GM12878 (cell line): Measurements from ENCODE around the gene PTBP3. TPM values are rescaled to one million over a fixed set of nuclear protein-coding genes. Genes with fewer than 3 reads are reported as not detected.

ENCODE experiments used
- ATAC-seq: fragments of 200-7000 bp; cut with Tn5 transposase; 3 replicates; pipeline ENCODE4 v1.9.1; 2020; ENCODE audit warnings: mild to moderate bottlenecking, moderate library complexity
- BruUV-seq: library from RNA; stranded (reverse); fragments of 400-500 nt; replicated peaks from 2 replicates; lab custom pipeline; 2021; lab: Mats Ljungman, UMichigan
- CTCF ChIA-PET: fragments of 300-600 bp; sonication (Branson Sonifier 250); formaldehyde crosslinking; extraction: SDS; loops from one replicate; lab custom pipeline; 2021; ENCODE audit warnings: inconsistent platforms; lab: Yijun Ruan, JAX
- POLR2A ChIA-PET: fragments of 350-600 bp; formaldehyde crosslinking; extraction: SDS; loops from one replicate; lab custom pipeline; 2021; ENCODE audit warnings: inconsistent platforms; lab: Charles Lee
- RAD21 ChIA-PET: fragments of 300-600 bp; sonication (Branson Sonifier 250); formaldehyde crosslinking; loops from one replicate; lab custom pipeline; 2023; ENCODE audit warnings: antibody characterized with exemption; ENCODE audit not compliant: unreplicated experiment; lab: Charles Lee
- SMC1A ChIA-PET: fragments of 300-600 bp; sonication (Branson Sonifier 250); formaldehyde crosslinking; loops from one replicate; lab custom pipeline; 2023; ENCODE audit not compliant: unreplicated experiment, uncharacterized antibody; lab: Charles Lee
- DNase-seq: peaks from one replicate; pipeline ENCODE4 v3.0.0-alpha.2; 2011; ENCODE audit warnings: low read depth, low spot score
- FAIRE-seq: peaks from 3 replicates; lab custom pipeline; 2011; peaks lifted over from hg19 to GRCh38; lab: Jason Lieb, UNC
- H2AFZ ChIP-seq: 2 replicates; pipeline ENCODE4 v1.6.0; 2011; ENCODE audit warnings: low read depth, low read length, control low read depth; ENCODE audit not compliant: control insufficient read depth
- H3K27ac ChIP-seq: 2 replicates; pipeline ENCODE4 v1.5.1; 2011; ENCODE audit warnings: control low read depth; ENCODE audit not compliant: control insufficient read depth, insufficient read depth
- H3K27me3 ChIP-seq, 2 experiments: replicated peaks in 1 of 2; 2 replicates each; pipeline versions ENCODE4 v1.6.0 to v1.6.1; 2011; ENCODE audit warnings: low read length in 1 of 2; ENCODE audit not compliant: control insufficient read depth in 2 of 2, insufficient read depth in 2 of 2
- H3K36me3 ChIP-seq, 2 experiments: 2 replicates each; pipeline ENCODE4 v1.5.1; 2011; ENCODE audit warnings: low read length in 1 of 2; ENCODE audit not compliant: control insufficient read depth in 2 of 2, insufficient read depth in 2 of 2
- H3K4me1 ChIP-seq: 2 replicates; pipeline ENCODE4 v1.6.1; 2011; ENCODE audit warnings: mild to moderate bottlenecking, low read length, moderate library complexity, mixed read lengths; ENCODE audit not compliant: control insufficient read depth, insufficient read depth
- H3K4me2 ChIP-seq: 2 replicates; pipeline ENCODE4 v1.6.0; 2011; ENCODE audit warnings: control low read depth; ENCODE audit not compliant: control insufficient read depth, insufficient read depth
- H3K4me3 ChIP-seq: fragments of 200-600 bp; sonication (generic); 2 replicates; pipeline ENCODE4 v1.5.1; 2016
- H3K79me2 ChIP-seq: 2 replicates; pipeline ENCODE4 v1.6.0; 2011; ENCODE audit warnings: low read length; ENCODE audit not compliant: control insufficient read depth, insufficient read depth
- H3K9ac ChIP-seq: 2 replicates; pipeline ENCODE4 v1.8.0; 2011; ENCODE audit warnings: low read length, control low read depth, mixed read lengths; ENCODE audit not compliant: control insufficient read depth, insufficient read depth
- H3K9me3 ChIP-seq: replicated peaks from 3 replicates; pipeline ENCODE4 v1.5.1; 2011; ENCODE audit warnings: mild to moderate bottlenecking, low read length; ENCODE audit not compliant: control insufficient read depth, insufficient read depth
- H4K20me1 ChIP-seq: 2 replicates; pipeline ENCODE4 v1.6.0; 2011; ENCODE audit not compliant: control insufficient read depth, insufficient read depth
- NR2C1 ChIP-seq: fragments of 450-650 bp; IDR thresholded peaks from 2 replicates; pipeline ENCODE4 v1.6.1; 2017; ENCODE audit warnings: antibody characterized with exemption, mild to moderate bottlenecking, moderate library complexity
- PBX3 ChIP-seq: IDR thresholded peaks from 2 replicates; pipeline ENCODE4 v1.6.1; 2011; ENCODE audit warnings: mild to moderate bottlenecking, low read depth, low read length, moderate library complexity; ENCODE audit not compliant: insufficient replicate concordance
- REST ChIP-seq: IDR thresholded peaks from 2 replicates; pipeline ENCODE4 v1.6.1; 2012; ENCODE audit warnings: mild to moderate bottlenecking, low read depth, low read length
- SIX5 ChIP-seq: IDR thresholded peaks from 2 replicates; pipeline ENCODE4 v1.6.1; 2011; ENCODE audit warnings: mild to moderate bottlenecking, low read depth, low read length, moderate library complexity; ENCODE audit not compliant: severe bottlenecking
- WGBS: methylation state at CpG from one replicate; pipeline ENCODE4 v1.1.6; 2016; ENCODE audit warnings: low lambda C conversion rate; ENCODE audit not compliant: insufficient replicate concordance, insufficient coverage; ENCODE audit errors: missing lambda C conversion rate; 5-methylcytosine and 5-hydroxymethylcytosine counted together
- in situ Hi-C: fragments of 300-500 bp; cut with MboI; formaldehyde crosslinking; loops from 9 replicates; pipeline ENCODE4 v1.14.3; 2018; ENCODE audit warnings: mixed read lengths
- intact Hi-C: fragments of 100-400 bp; cut with micrococcal nuclease; formaldehyde crosslinking; loops from one replicate; pipeline ENCODE4 v1.14.2; 2022; ENCODE audit not compliant: unreplicated experiment
- polyA plus RNA-seq, 11 experiments: library from polyadenylated mRNA; depleted of rRNA in 4 of 11; unstranded in 6 of 11; stranded (reverse) in 5 of 11; fragments of >200 nt; fragmentation: Nextera tagmentation in 4 of 11; fragmentation: Illumina TruSeq in 1 of 11; extraction: Ambion mirVana in 4 of 11; extraction: Trizol in 1 of 11; gene quantifications; 1 replicate in 1 of 11; 2 replicates in 10 of 11; pipeline versions ENCODE4 v1.2.1 to v1.2.3, GENCODE V29; 2011 to 2016; ENCODE audit warnings: inconsistent platforms in 2 of 11, missing spikeins in 2 of 11, low read depth in 1 of 11
- total RNA-seq, 4 experiments: library from RNA; depleted of rRNA in 3 of 4; stranded (reverse); fragments of >200 nt in 3 of 4; fragmentation: Illumina TruSeq in 1 of 4; extraction: Trizol in 1 of 4; gene quantifications; 2 replicates each; pipeline versions ENCODE4 v1.2.1 to v1.2.3, GENCODE V29; 2013 to 2021

The PTBP3 gene
- total and polyA plus RNA-seq, 10 of the 15 experiments (the other 5 are each of a cell fraction or from before 2014, with no cell fraction given) = 12.5 to 104 (median 52.7) TPM

DNA sequence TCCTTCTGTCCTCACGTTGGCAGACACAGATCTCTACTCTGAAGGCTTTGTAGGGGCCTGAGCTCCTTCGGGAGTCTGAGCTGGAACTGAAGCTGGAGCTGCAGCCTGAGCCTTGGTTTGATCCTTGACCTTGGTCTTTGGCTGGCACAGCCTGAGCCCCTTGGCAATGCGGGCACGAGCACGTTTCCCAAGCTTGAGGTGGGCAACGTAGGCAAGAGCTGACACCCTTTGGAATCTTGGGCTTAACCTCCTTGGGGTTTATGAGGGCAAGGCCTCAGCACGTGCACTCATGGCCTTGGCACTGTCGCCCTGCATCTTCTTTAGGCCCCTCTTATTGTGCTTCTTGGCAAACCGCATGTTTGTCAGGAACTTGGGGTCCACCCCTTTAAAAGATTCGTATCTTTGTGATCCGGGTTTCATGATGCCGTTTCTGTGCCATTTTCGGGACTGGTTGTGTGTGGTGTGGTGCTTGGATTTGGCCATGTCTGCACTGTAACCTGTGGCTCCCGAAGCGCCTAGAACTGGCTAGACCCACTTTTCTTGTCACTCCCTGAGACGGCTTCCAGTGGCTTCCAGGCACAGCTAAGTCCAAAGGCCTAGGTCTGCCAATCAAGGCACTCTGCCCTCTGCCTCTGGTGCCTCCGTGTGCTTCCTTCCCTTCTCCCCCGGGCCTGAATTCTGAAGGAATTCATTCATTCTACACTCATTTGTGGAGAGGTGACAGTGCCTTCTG lies 159.8 kb downstream of the PTBP3 start:
- ChIA-PET RAD21 (interaction anchor here (1.0 to 1.5 kb wide), 3 partner anchors 27 to 94 kb away, joined by 3 to 4 read pairs (median 3); no protein-coding TSS in a partner anchor), SMC1A (interaction anchor here (0.8 kb wide), 1 partner anchor 206 kb away, joined by 3 read pairs; no protein-coding TSS in a partner anchor), CTCF (no interaction called here), POLR2A (no interaction called here)
- BruUV-seq = TSS peak; percentile 62
- peak overlapping the region; percentile 75 for H3K4me2 ChIP-seq
- H3K9ac ChIP-seq = peak overlapping the region; percentile 69; the same call in 1 of the 2 replicates
- FAIRE-seq = peak; percentile 23
- intact Hi-C loops = loop anchor here (5.0 kb wide), 1 partner anchor 159 kb away; the partner anchor contains the start of gene PTBP3
- TF ChIP-seq SIX5 = no peak
- no peak for TF ChIP-seq PBX3
- no peak for TF ChIP-seq REST
- no peak for TF ChIP-seq NR2C1
- H3K79me2 ChIP-seq = no peaks in the 10 kb centered on the region
- no peak overlapping the region for H2AFZ ChIP-seq
- no peak for ATAC-seq
- DNase-seq = no peak
- H3K4me3 ChIP-seq = no peak overlapping the region
- in situ Hi-C loops = no loop called here
- WGBS = 86% methylated on average over 18 of the region's 18 CpGs
- no peaks in the 10 kb centered on the region; a peak in 1 of 4 replicates for H3K27me3 ChIP-seq
- no peak overlapping the region for H3K27ac ChIP-seq
- no peaks in the 10 kb centered on the region for H4K20me1 ChIP-seq
- no peaks in the 10 kb centered on the region for H3K9me3 ChIP-seq
- H3K36me3 ChIP-seq = no peaks in the 10 kb centered on the region
- H3K4me1 ChIP-seq = peaks cover 6% of the 10 kb centered on the region
